HG03354 (cell line): ENCODE measurements around the gene HYCC1.
"Not testable (repeated sequence)": the region's sequence is repeated elsewhere in the genome, so short reads cannot be mapped to it uniquely, and the experiment has no call there.

Experiments used
- ATAC-seq: cut with Tn5 transposase; IDR thresholded peaks from one replicate; pipeline ENCODE4 v1.9.1; 2021; ENCODE audit warnings: mild to moderate bottlenecking; ENCODE audit not compliant: unreplicated experiment, poor library complexity, severe bottlenecking

Gene HYCC1

GRCh38 chr7:23013715-23014649, at the start of gene HYCC1:
TSS of gene HYCC1 (minus strand) at chr7:23014130. CDS start at chr7:22991111, 23,019 bp downstream.
- peak; percentile 97 for ATAC-seq

DNA sequence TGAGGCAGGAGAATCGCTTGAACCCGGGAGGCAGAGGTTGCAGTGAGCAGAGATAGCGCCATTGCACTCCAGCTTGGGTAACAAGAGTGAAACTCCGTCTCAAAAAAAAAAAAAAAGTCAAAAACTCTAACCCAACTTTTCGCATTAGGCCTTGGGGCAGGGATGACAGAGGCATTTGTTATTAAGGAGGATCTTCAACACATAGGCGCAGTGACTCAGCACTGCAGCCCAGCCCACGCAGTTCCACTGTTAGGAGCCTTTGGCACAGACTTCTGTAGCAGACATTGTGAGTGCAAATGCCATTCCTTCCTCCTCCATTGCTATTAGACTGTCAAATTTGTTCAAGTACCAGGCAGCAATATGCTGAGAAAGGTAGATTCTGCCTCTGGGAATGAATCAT, 48.5 kb upstream of the HYCC1 start:
- no peak for ATAC-seq

- no peak for ATAC-seq
Measured at GRCh38 chr7:23061327-23061726, 47.4 kb upstream of the HYCC1 start.

DNA sequence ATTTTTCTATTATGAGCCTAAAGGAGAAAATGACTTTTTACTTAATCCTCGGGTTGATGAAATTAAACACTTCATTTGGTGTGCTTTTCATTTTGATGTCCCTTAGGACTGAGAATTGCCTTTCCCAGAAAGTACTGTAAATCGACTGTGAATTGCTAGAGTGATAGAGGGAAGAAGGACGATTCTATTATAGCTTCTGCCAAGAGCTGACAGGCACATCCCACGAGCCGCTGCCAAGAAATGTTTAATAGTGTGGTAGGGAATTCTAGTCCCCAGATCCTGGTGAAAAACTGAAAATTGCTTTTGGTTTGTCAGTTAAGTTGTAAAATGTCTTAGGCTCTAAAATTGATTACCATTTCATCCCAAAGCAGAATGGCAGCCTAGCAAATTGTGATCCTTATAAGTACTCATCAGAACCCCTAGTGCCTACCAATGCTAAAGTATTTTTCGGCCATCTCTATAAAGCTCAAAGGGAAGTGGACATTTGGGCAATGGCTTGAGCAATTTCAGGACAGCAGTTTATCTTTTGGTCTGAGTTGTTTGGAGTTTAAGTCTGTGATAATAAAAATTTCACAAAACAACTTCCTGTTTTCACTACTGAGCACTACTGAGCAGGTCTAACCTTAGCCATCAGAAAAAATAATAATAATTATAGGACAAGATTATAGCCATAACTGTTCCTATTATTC, 44.6 kb upstream of the HYCC1 start:
- no peak for ATAC-seq

DNA sequence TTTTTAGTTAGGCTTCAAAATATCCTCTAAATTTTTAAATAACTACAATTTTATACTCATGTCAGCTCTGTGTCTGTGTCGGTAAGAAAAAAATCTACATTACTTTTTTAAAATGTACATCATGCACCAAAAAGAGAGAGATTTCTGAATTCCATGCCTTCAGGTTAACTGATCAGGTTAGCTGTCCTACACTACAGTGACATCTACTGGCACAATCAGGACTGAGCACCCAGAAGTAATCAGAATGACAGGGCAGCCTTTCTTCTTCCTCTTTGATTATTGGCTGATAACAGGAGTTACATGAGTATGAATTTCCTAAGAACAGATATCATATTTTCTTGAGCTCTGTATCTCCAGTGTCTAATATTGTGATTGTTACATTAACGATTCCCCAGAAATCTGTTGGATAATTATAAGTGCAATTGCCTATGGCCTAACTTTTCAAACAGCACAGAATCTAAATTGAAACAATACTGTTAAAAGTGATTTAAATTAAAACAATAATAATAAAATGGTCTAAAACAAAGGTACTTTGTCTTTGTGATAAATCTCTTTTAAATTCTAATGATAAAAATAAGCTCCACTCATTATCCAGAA, 41.8 kb upstream of the HYCC1 start:
- ATAC-seq, result peak; percentile 86

GRCh38 chr7:23051124-23051485, 37.2 kb upstream of the HYCC1 start:
- ATAC-seq, result not testable (repeated sequence)

- not testable (repeated sequence) for ATAC-seq
Measured at GRCh38 chr7:23046336-23046735, 32.4 kb upstream of the HYCC1 start.

GRCh38 chr7:23045086-23045485, 31.2 kb upstream of the HYCC1 start:
- ATAC-seq, result not testable (repeated sequence)

- ATAC-seq, result no peak
Measured at GRCh38 chr7:23044581-23044980, 30.7 kb upstream of the HYCC1 start.

DNA sequence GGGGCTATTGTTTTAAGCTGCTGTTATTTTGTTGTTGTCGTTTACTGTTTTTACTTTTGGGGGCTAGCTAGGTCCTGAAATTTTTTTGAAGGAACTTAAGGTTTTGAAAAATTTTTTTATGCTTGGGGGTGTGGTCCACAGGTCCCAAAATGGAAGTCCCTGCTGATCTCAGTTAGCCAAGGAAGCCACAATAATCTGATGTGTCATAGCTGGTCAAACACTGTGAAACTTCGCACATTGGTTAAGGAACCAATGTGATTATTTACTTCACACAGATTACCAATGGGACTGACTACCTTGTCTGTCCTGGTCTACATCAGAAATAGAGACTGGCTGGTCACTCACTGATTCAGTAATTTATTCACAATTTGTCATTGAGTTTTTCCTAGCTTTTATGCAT, 29.5 kb upstream of the HYCC1 start:
- no peak for ATAC-seq

GRCh38 chr7:23039674-23040073, 25.7 kb upstream of the HYCC1 start:
- ATAC-seq, result not testable (repeated sequence)

DNA sequence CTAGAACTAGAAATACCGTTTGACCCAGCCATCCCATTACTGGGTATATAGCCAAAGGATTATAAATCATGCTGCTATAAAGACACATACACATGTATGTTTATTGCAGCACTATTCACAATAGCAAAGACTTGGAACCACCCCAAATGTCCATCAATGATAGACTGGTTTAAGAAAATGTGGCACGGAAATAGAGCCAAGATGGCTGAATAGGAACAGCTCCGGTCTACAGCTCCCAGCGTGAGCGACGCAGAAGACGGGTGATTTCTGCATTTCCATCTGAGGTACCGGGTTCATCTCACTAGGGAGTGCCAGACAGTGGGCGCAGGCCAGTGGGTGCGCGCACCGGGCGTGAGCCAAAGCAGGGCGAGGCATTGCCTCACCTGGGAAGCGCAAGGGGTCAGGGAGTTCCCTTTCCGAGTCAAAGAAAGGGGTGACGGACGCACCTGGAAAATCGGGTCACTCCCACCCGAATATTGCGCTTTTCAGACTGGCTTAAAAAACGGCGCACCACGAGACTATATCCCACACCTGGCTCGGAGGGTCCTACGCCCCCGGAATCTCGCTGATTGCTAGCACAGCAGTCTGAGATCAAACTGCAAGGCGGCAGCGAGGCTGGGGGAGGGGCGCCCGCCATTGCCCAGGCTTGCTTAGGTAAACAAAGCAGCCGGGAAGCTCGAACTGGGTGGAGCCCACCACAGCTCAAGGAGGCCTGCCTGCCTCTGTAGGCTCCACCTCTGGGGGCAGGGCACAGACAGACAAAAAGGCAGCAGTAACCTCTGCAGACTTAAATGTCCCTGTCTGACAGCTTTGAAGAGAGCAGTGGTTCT, 21.8 kb upstream of the HYCC1 start:
- ATAC-seq, result not testable (repeated sequence)

DNA sequence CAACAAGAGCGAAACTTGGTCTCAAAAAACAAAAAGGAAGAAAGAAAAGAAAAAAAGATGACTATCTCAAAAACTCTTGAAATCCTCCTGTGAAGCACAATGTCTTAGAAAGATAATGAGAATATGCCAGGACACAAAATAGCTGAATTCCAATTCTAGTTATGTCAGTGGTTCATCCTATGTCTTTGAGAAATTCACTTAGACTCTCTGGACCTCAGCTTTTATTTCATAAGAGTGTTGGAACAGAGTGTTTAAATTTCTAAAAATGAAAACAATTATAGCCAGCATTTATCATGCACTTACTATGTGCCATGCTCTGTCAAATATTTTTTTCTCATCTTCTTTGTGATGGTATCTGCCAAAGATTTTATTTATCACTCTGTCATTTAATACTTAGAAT, 13.3 kb upstream of the HYCC1 start:
- no peak for ATAC-seq

- no peak for ATAC-seq
Measured at GRCh38 chr7:23026164-23026563, 12.2 kb upstream of the HYCC1 start.

- ATAC-seq, result no peak
Measured at GRCh38 chr7:23024454-23024853, 10.5 kb upstream of the HYCC1 start.

GRCh38 chr7:23022851-23023250, 8.9 kb upstream of the HYCC1 start:
- ATAC-seq, result no peak

DNA sequence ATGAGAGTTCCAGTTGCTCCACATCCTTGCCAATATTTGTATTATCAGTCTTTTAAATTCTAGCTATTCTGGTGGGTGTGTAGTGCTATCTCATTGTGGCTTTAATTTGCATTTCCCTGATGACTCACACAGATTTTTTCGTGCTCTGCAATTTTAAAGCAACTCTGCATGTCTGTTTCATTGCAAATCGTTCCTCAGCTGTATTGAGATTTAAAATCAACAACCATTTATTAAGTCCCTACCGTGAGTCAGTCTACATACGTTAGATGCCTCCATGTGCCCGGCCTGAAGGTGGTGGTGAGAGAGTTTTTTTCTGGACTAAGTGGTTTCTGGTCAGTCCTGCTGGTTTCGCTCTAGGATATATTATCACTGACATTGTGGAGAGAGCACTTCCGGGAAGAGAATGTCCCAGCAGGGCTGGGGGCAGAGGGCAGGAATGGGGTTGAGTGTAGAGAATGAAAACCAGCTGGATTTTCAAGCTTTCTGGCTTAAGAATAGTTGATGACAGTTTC, 8.4 kb upstream of the HYCC1 start:
- ATAC-seq, result no peak

GRCh38 chr7:23021596-23021995, 7.7 kb upstream of the HYCC1 start:
- ATAC-seq, result no peak

DNA sequence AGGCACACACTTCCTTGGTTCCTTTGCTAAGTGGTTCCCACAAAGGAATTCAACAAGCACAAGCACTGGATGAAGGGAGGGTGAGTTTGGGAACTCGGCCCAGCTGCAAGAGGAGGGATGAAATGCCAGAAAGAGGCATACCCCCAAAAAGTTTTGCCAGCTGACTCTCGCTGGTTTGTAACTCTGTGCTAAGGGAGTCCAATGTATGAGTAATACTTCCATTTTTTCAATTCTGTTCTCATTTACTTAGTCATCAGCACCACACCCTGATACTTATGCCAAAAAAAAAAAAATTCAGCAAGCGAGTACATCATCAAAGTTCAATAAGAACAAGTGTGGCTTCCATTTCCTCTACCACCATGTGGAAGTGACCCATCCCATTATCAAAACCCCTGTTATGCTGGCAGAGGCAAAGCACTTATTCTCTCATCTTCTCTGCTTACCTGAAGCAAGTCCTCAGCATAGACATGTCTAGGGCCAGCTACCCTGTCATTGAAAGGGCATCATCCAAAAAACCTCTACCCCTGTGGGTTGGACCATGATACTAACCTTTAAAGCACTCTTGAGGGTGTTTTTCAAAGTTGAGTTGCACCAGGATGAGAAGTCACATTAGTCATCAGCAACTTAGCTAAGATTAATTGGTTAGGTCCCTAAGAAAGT, 6.9 kb upstream of the HYCC1 start:
- ATAC-seq, result no peak
